Effector memory CD4-positive, alpha-beta T cell (primary cell): Measurements from ENCODE around the gene USP22.

Experiments
- DNase-seq, 3 donors: peaks; one replicate each; pipeline ENCODE4 v3.0.0-alpha.2; 2020
- H3K27ac ChIP-seq: 2 replicates; pipeline ENCODE4 v1.7.0; 2013; ENCODE audit warnings: mild to moderate bottlenecking, low read length, moderate library complexity; ENCODE audit not compliant: insufficient read depth, poor library complexity, severe bottlenecking
- H3K27me3 ChIP-seq: replicated peaks from 2 replicates; pipeline ENCODE4 v1.7.0; 2013; ENCODE audit warnings: mild to moderate bottlenecking, low read length; ENCODE audit not compliant: insufficient read depth, control insufficient read depth, poor library complexity, severe bottlenecking
- H3K36me3 ChIP-seq: 2 replicates; pipeline ENCODE4 v1.7.0; 2013; ENCODE audit warnings: mild to moderate bottlenecking, low read length, moderate library complexity; ENCODE audit not compliant: control insufficient read depth, insufficient read depth
- H3K4me1 ChIP-seq: 2 replicates; pipeline ENCODE4 v1.7.0; 2013; ENCODE audit warnings: low read length, mild to moderate bottlenecking; ENCODE audit not compliant: control insufficient read depth, insufficient read depth, poor library complexity, severe bottlenecking
- H3K4me3 ChIP-seq: 2 replicates; pipeline ENCODE4 v1.7.0; 2013; ENCODE audit warnings: low read length, low read depth, mild to moderate bottlenecking; ENCODE audit not compliant: insufficient read depth, poor library complexity, severe bottlenecking
- H3K9me3 ChIP-seq: 2 replicates; pipeline ENCODE4 v1.7.0; 2013; ENCODE audit warnings: mild to moderate bottlenecking, low read length, moderate library complexity; ENCODE audit not compliant: control insufficient read depth

USP22 gene

GRCh38 chr17:21049457-21049856, 6.6 kb upstream of the USP22 start:
- Histone ChIP-seq H3K4me1 (no peaks in the 10 kb centered on the region), H3K36me3 (no peaks in the 10 kb centered on the region), H3K4me3 (no peak overlapping the region), H3K27me3 (peaks cover 4% of the 10 kb centered on the region), H3K27ac (no peak overlapping the region), H3K9me3 (no peaks in the 10 kb centered on the region)
- DNase-seq, result no peak

- Histone ChIP-seq H3K27ac (no peak overlapping the region), H3K27me3 (no peaks in the 10 kb centered on the region), H3K4me1 (peaks cover 13% of the 10 kb centered on the region), H3K9me3 (no peaks in the 10 kb centered on the region), H3K36me3 (no peaks in the 10 kb centered on the region), H3K4me3 (no peak overlapping the region)
- no peak for DNase-seq
Observed at GRCh38 chr17:21046216-21046615, 3.4 kb upstream of the USP22 start.

GRCh38 chr17:21044971-21045370, 2.2 kb upstream of the USP22 start:
- Histone ChIP-seq H3K9me3 (no peaks in the 10 kb centered on the region), H3K27ac (no peak overlapping the region), H3K27me3 (no peaks in the 10 kb centered on the region), H3K4me1 (peaks cover 20% of the 10 kb centered on the region), H3K36me3 (no peaks in the 10 kb centered on the region), H3K4me3 (no peak overlapping the region)
- no peak for DNase-seq

- Histone ChIP-seq H3K9me3 (no peaks in the 10 kb centered on the region), H3K4me1 (peaks cover 26% of the 10 kb centered on the region), H3K27ac (peak overlapping the region; percentile 91), H3K36me3 (no peaks in the 10 kb centered on the region), H3K4me3 (peak overlapping the region; percentile 62), H3K27me3 (no peaks in the 10 kb centered on the region)
- peak; percentile 96 for DNase-seq
Observed at GRCh38 chr17:21043296-21044232, 753 bp upstream of the USP22 start.

- H3K27me3 ChIP-seq, result no peaks in the 10 kb centered on the region
- H3K9me3 ChIP-seq, result no peaks in the 10 kb centered on the region
- peak overlapping the region; percentile 97 for H3K27ac ChIP-seq
- no peaks in the 10 kb centered on the region for H3K36me3 ChIP-seq
- peak overlapping the region; percentile 86 for H3K4me3 ChIP-seq
- peak; percentile 35 to 59 (median 41) for DNase-seq
- H3K4me1 ChIP-seq, result peaks cover 29% of the 10 kb centered on the region
Observed at GRCh38 chr17:21041741-21042457, 912 bp downstream of the USP22 start.

GRCh38 chr17:21039839-21040575, 2.8 kb downstream of the USP22 start:
- DNase-seq, result no peak
- H3K27me3 ChIP-seq, result no peaks in the 10 kb centered on the region
- peak overlapping the region; percentile 29 for H3K4me3 ChIP-seq
- peak overlapping the region; percentile 97 for H3K27ac ChIP-seq
- H3K4me1 ChIP-seq, result peaks cover 36% of the 10 kb centered on the region
- no peaks in the 10 kb centered on the region for H3K9me3 ChIP-seq
- H3K36me3 ChIP-seq, result no peaks in the 10 kb centered on the region

GRCh38 chr17:21037117-21037803, 5.6 kb downstream of the USP22 start:
- Histone ChIP-seq H3K27ac (no peak overlapping the region), H3K4me1 (peaks cover 44% of the 10 kb centered on the region), H3K27me3 (no peaks in the 10 kb centered on the region), H3K4me3 (no peak overlapping the region), H3K9me3 (no peaks in the 10 kb centered on the region), H3K36me3 (no peaks in the 10 kb centered on the region)
- DNase-seq, result no peak

- DNase-seq, result no peak
Observed at GRCh38 chr17:21036361-21036881, 6.4 kb downstream of the USP22 start.

GRCh38 chr17:21035406-21035805, 7.4 kb downstream of the USP22 start:
- DNase-seq, result no peak
- H3K36me3 ChIP-seq, result no peaks in the 10 kb centered on the region
- no peak overlapping the region for H3K4me3 ChIP-seq
- H3K4me1 ChIP-seq, result peaks cover 39% of the 10 kb centered on the region
- H3K27ac ChIP-seq, result peak overlapping the region; percentile 65
- no peaks in the 10 kb centered on the region for H3K27me3 ChIP-seq
- no peaks in the 10 kb centered on the region for H3K9me3 ChIP-seq

More at GRCh38 chr17:21036361-21036881, 6.4 kb downstream of the USP22 start:
- Histone ChIP-seq H3K27ac (peak overlapping the region; percentile 1), H3K4me3 (no peak overlapping the region), H3K27me3 (no peaks in the 10 kb centered on the region), H3K9me3 (no peaks in the 10 kb centered on the region), H3K36me3 (no peaks in the 10 kb centered on the region), H3K4me1 (peaks cover 40% of the 10 kb centered on the region)
